ENCODE measurements around the gene ZHX3.

Gene ZHX3

GRCh38 chr20:41278936-41279335 is 38.6 kb downstream of the ZHX3 start:
- Histone ChIP-seq H3F3A (ENCODE audit: control insufficient read depth, insufficient read depth) (no peaks in the 10 kb centered on the region), H3K27me3 (ENCODE audit: control insufficient read depth, low read length) (no peaks in the 10 kb centered on the region), H3K4me2 (ENCODE audit: low read length) (no peak overlapping the region), H3K4me1 (ENCODE audit: control insufficient read depth, low read length) (no peaks in the 10 kb centered on the region), H3K36me3 (ENCODE audit: control insufficient read depth, low read length) (no peaks in the 10 kb centered on the region), H3K9me2 (replicated peaks; ENCODE audit: control insufficient read depth, low read length) (no peaks in the 10 kb centered on the region), H3K4me3 (ENCODE audit: low read length) (no peak overlapping the region), H3K27ac (ENCODE audit: low read depth, low read length) (no peak overlapping the region), H4K20me1 (ENCODE audit: control insufficient read depth, insufficient read depth, low read depth, low read length) (no peaks in the 10 kb centered on the region), H3K9me3 (ENCODE audit: control insufficient read depth, insufficient read depth, low read length) (no peaks in the 10 kb centered on the region), H3K79me2 (ENCODE audit: control insufficient read depth, low read length) (no peaks in the 10 kb centered on the region)
- TF ChIP-seq EZH2phosphoT487 (IDR thresholded peaks at IDR 0.05; ENCODE audit: borderline replicate concordance, low read length): no peak
- TF ChIP-seq CTCF (IDR thresholded peaks at IDR 0.05; ENCODE audit: low read depth, low read length, poor library complexity, severe bottlenecking): no peak

DNA sequence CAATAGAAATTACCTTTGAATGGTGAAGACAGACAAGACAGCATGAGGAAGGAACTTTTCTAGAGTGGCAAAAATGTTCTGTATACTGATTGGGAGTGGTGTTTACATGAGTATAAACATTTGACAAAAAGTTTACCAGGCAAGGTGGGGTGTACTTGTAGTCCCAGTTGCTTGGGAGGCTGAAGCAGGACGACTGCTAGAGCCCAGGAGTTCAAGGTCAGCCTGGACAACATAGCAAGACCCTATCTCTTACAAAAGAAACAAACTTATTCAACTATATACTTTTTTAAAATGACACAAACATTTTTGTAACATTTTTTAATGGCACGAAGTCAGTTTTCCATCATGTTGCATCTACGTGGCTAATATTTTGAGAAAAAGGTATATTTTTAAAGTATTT is 40.5 kb downstream of the ZHX3 start:
- TF ChIP-seq CTCF (IDR thresholded peaks at IDR 0.05; ENCODE audit: low read depth, low read length, poor library complexity, severe bottlenecking): no peak
- TF ChIP-seq EZH2phosphoT487 (IDR thresholded peaks at IDR 0.05; ENCODE audit: borderline replicate concordance, low read length): no peak
- peaks cover 4% of the 10 kb centered on the region; the same call in 1 of the 2 replicates for H3K4me1 ChIP-seq (ENCODE audit: control insufficient read depth, low read length)
- H3K79me2 ChIP-seq (ENCODE audit: control insufficient read depth, low read length): no peaks in the 10 kb centered on the region
- no peaks in the 10 kb centered on the region for H3K9me2 ChIP-seq (replicated peaks; ENCODE audit: control insufficient read depth, low read length)
- H3F3A ChIP-seq (ENCODE audit: control insufficient read depth, insufficient read depth): no peaks in the 10 kb centered on the region
- no peaks in the 10 kb centered on the region for H4K20me1 ChIP-seq (ENCODE audit: control insufficient read depth, insufficient read depth, low read depth, low read length)
- no peaks in the 10 kb centered on the region for H3K27me3 ChIP-seq (ENCODE audit: control insufficient read depth, low read length)
- no peak overlapping the region for H3K27ac ChIP-seq (ENCODE audit: low read depth, low read length)
- H3K4me2 ChIP-seq (ENCODE audit: low read length): no peak overlapping the region
- H3K4me3 ChIP-seq (ENCODE audit: low read length): no peak overlapping the region
- H3K9me3 ChIP-seq (ENCODE audit: control insufficient read depth, insufficient read depth, low read length): no peaks in the 10 kb centered on the region
- H3K36me3 ChIP-seq (ENCODE audit: control insufficient read depth, low read length): no peaks in the 10 kb centered on the region

GRCh38 chr20:41276317-41276751 is 41.2 kb downstream of the ZHX3 start:
- TF ChIP-seq CTCF (IDR thresholded peaks at IDR 0.05; ENCODE audit: low read depth, low read length, poor library complexity, severe bottlenecking) (no peak), EZH2phosphoT487 (IDR thresholded peaks at IDR 0.05; ENCODE audit: borderline replicate concordance, low read length) (no peak)
- H3K9me2 ChIP-seq (replicated peaks; ENCODE audit: control insufficient read depth, low read length): no peaks in the 10 kb centered on the region
- no peak overlapping the region for H3K27ac ChIP-seq (ENCODE audit: low read depth, low read length)
- H3K27me3 ChIP-seq (ENCODE audit: control insufficient read depth, low read length): no peaks in the 10 kb centered on the region
- no peaks in the 10 kb centered on the region for H3F3A ChIP-seq (ENCODE audit: control insufficient read depth, insufficient read depth)
- H4K20me1 ChIP-seq (ENCODE audit: control insufficient read depth, insufficient read depth, low read depth, low read length): no peaks in the 10 kb centered on the region
- H3K36me3 ChIP-seq (ENCODE audit: control insufficient read depth, low read length): no peaks in the 10 kb centered on the region
- no peaks in the 10 kb centered on the region for H3K9me3 ChIP-seq (ENCODE audit: control insufficient read depth, insufficient read depth, low read length)
- H3K4me3 ChIP-seq (ENCODE audit: low read length): no peak overlapping the region
- H3K4me1 ChIP-seq (ENCODE audit: control insufficient read depth, low read length): peaks cover 4% of the 10 kb centered on the region; the same call in 1 of the 2 replicates
- no peak overlapping the region for H3K4me2 ChIP-seq (ENCODE audit: low read length)
- no peaks in the 10 kb centered on the region for H3K79me2 ChIP-seq (ENCODE audit: control insufficient read depth, low read length)

All from DOHH2 (cell line).